GM21423 (cell line): ENCODE data around the gene CREB3L2.
"Not testable (repeated sequence)": the region's sequence is repeated elsewhere in the genome, so short reads cannot be mapped to it uniquely, and the experiment has no call there.

Source experiments
- ATAC-seq: cut with Tn5 transposase; IDR thresholded peaks from one replicate; pipeline ENCODE4 v1.9.1; 2021; ENCODE audit warnings: mild to moderate bottlenecking, moderate library complexity; ENCODE audit not compliant: unreplicated experiment

Gene CREB3L2

DNA sequence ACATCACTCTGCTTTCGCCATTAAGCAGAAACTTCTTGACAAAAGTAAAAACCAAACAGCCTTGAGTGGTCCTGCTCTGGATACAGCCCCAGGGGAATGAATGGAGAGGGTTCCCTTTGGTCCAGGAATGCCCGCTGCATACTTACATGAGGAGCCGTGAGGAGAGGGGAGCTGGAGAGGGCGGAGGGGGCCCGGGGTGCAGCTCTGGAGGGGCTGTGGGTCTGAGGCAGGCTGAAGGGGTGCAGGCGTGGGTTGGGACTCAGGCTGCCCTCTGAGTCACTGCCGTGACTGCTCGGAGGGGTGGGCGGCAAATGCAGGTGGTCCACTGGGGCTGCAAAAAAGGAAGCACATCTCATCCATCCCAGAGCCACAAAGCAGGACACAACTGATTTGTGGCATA is 93.8 kb downstream of the CREB3L2 start:
- ATAC-seq = no peak

GRCh38 chr7:137906636-137907035 is 95.2 kb downstream of the CREB3L2 start:
- not testable (repeated sequence) for ATAC-seq

GRCh38 chr7:137904833-137905232 is 97.1 kb downstream of the CREB3L2 start:
- ATAC-seq = no peak

GRCh38 chr7:137903382-137904169 is 98.3 kb downstream of the CREB3L2 start:
- ATAC-seq = peak; percentile 67

DNA sequence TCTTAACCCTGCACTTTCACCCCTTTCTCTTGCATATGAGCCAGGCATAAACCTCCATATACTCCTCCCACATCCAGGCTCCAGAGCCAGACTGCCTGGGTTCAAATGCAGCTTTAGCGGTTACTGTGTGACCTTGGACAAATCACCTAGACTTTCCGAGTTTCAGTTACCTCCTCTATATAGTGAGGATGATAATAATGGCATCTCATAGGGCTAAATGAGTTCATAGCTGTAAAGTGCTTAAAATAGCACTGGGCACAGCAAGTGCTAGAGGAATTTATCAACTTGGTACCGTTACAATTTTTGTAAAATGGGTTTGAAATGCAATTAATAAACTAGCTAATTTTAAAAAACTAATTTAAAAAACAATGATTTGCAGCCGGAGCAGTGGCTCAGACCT is 101.7 kb downstream of the CREB3L2 start:
- ATAC-seq = no peak

DNA sequence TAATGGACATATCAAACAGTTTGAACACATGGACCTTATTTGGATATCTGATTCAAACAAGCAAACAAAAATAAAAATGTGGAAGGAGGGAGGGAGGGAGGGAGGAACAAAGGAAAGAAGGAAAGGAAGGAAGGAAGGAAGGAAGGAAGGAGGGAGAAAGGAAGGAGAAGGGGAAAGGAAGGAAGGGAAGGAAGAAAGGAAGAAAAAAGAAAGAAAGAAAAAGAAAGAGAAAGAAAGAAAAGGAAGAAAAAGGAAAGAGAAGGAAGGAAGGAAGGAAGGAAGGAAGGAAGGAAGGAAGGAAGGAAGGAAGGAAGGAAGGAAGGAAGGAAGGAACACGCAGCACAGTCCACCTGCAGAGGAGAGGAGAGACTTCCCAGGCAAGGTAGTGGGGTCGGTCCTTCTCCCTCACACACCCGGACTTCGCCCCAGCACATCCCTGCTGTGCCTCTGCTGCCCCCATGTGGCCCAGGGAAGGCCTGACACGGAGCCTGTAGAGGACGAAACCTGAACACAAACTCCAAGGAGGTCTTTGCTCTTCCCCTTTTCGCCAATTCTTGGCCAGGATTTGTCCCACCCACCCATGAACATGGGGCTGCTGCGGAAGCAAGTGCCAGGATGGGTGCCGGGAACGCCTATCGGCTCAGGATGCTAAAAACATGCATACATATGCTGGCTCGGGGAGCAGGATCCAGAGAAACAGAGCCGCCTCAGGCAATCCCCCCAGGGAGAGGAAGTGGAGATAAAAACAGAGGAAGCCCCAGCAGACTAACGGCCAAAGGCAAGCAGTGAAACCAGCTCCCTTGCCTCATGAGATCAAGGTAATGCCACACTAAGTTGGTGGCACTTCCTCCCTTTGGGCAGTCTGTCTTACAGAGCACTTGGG is 102.8 kb downstream of the CREB3L2 start:
- ATAC-seq = peak; percentile 61

DNA sequence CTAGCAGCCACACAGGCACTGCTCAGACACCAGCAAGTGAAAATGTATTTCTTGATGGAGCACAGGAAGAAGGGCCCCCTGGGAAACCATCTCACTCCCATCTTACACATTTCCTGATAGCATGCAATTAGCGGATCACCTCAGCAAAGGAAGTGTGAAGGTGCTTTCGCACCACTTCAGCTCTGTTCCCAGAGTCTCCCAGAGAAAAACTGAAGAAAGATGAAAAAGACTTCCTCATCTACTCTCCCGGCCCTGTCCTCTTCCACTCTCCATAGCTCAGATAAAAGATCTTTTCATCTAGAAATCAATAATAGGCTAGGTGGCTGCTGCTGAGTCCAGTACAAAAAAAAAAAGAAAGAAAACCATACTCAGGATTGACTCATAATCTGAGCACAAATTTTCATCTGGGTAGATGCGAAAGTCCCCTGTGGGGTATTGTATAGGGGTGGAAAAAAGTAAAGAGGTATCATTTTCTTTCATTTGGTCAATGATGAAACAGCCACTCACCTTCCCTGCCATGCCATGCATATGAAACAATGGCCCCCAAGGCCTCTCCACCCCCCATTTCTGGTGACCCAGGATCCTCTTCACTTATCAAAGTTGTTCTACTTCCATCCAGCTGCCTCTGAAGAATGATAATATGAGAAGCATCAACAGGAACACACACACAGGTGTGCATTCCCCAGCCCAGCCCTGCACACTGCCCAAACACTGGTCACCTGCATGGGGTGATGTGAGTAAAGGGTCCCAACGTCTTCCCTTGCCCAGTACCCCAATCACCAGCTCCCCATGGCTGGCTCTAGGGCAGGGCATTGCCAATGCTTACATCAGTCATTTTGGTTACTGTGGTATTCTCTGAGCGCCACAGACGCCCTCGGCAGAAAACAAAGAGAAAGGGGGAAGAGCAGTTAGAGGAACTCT is 106.3 kb downstream of the CREB3L2 start:
- ATAC-seq = peak; percentile 72

DNA sequence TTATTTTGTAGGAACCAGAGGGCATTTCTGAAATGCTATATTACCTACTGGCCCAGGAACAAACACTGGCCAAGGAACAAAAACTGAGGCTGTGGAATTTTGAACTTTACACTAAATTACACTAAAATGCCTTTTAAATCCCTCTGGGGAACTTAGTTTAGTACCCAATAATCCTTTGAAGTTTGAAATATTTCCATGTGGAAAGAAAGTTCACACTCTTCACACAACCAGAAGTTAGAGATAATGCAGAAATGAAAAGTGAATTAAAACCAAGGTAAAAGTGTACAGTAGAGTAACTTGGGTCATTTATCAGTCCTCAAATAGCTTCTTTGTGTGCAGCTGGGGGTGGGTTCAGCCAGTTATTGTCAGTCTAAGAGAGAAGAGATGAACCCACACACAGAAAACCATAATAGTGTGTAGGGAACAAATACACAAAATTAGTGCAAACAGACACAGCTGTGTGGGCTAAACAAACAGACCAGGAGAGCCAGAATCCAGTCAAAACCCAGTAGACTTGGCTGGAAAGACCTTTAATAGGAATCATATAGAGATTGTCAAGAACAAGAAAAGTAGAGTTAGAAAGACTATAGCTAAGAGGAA is 108.6 kb downstream of the CREB3L2 start:
- no peak for ATAC-seq

- ATAC-seq = no peak
These were observed 110.8 kb downstream of the CREB3L2 start for GRCh38 chr7:137891016-137891655.

- no peak for ATAC-seq
These were observed 111.4 kb downstream of the CREB3L2 start for GRCh38 chr7:137890449-137890921.

GRCh38 chr7:137888241-137888640 is 113.6 kb downstream of the CREB3L2 start:
- ATAC-seq = no peak

DNA sequence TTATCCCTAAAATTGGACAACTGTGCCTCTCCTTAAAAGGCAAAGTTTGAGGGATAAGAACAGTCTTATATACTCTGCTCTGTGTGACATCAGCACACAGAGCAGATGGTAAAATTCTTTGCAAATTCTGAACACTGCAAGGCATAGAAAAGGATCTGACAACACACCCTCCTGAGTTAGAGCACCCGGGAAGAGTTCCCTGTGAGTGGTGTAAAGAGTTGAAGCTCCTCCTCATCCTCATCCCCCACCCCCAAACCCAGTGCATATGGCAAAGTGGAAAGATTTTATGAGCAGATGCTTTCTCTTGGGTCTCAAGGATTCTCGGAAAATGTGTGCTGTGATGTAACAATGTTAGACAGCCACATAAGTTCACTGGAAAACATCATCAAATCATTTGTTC is 115.1 kb downstream of the CREB3L2 start:
- ATAC-seq = no peak

GRCh38 chr7:137886281-137886680 is 115.6 kb downstream of the CREB3L2 start:
- no peak for ATAC-seq

DNA sequence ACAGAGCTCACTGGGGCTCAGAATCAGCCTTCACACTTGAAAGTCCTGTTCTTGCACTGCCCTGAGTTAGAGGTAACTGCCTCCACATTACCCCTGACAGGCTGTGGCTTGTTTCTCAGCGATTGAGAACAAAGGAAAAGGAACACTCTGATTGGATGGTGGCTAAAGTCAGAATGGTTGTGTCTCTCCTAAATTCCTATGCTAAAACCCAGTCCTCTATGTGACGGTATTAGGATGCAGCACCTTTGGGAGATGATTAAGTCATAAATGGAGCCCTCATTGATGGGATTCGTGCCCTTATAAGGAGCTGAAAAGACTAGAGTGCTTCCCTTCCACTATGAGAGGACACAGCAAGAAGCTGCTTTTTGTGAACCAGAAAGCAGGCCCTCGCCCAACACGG is 116.2 kb downstream of the CREB3L2 start:
- ATAC-seq = no peak

DNA sequence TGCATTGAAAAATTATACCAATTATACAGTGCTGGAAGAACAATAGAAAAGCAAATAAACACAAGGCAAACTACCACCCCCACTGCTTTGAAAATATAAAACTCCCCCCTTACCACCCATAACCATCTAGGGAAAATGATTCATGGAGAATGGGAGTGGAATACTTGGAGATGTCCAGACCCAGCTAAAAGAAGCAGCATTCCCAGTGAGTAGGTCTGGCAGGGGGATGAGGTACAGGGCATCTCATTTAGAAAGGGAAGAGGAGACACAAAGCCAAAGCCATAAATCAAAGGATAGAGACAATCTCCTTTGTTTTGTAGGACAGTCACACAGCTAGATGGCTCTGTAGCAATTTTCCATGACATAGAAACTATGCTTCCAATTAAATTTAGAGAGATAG is 119.1 kb downstream of the CREB3L2 start:
- no peak for ATAC-seq

DNA sequence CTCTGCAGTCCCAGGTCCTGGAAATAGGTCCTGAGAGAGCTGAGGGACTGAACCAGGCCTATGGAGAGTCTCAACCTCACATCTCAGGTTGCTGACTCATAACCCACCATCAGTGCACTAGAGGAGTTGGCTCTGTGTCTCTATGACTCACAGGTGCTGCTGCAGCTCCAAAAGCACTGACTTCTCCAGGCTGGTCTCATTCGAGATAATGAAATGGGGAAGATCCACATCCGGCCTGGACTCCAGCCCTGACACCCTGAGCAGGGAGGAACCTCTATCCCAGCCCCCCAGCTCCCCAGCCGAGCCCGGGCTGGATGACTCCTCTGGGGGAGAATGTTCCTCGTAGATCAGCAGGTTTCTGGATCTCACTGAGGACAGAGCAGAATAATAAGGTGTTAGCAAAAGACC is 119.6 kb downstream of the CREB3L2 start:
- ATAC-seq = peak; percentile 94

GRCh38 chr7:137881607-137882260 is 120.2 kb downstream of the CREB3L2 start:
- no peak for ATAC-seq

DNA sequence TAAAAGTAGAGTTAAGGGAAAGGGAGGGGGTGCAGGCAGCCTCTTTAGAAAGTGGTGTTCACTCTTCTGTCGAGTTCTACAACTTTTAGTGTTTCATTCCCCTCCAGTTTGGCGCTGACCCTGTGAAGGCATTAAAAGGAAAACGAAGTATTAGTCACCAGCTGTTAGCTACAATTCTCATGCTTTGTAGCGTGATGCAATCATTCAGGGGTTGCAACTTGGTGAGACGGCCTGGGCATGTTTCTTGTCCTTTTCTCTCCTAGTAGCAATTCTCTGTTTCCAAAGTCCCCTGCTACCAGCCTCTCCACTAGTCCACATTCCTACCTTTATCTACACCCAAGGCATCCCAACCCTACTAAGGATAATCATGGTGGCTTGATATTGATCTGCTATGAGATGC is 121.5 kb downstream of the CREB3L2 start:
- ATAC-seq = no peak

DNA sequence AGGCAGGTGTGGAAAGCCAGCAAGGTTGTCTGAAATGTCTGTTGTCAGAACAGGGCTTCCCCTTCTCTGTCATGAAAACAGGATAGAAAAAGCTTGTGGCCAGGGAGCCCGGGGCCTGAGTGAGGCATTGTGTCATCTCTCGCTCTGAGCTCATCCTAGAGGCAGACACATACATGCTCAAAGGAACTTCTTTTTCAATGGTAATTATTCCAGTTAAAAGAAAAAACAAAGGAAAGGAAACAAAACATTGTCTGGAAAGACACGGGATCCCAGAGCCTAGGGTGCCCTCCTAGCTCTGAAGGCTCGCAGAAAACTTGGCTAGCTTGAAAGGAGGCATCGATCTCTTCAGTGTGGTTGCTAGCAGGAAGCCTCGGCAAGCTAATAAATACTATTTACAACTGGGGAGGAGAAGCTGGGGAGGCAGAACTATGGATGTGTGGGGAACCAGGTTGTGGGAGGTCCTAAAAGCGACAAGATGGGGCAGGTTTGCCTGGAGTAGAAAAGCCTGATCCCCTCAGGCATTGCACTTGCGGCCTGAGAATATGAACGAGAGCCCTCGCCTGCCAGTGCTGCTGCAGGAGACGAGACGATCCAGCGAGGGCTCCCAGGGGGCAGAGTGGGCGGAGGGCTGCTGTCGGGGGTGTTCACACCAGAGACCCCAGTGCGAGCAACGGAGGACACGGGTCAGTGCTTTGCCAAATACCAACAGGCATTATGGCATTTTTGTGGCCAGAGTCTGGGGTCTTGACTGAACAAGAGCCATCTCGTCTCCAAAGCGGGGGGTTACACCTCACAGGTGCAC is 122.3 kb downstream of the CREB3L2 start:
- peak; percentile 44 for ATAC-seq
